ENCODE data around the gene ZBTB33.

The ZBTB33 gene

DNA sequence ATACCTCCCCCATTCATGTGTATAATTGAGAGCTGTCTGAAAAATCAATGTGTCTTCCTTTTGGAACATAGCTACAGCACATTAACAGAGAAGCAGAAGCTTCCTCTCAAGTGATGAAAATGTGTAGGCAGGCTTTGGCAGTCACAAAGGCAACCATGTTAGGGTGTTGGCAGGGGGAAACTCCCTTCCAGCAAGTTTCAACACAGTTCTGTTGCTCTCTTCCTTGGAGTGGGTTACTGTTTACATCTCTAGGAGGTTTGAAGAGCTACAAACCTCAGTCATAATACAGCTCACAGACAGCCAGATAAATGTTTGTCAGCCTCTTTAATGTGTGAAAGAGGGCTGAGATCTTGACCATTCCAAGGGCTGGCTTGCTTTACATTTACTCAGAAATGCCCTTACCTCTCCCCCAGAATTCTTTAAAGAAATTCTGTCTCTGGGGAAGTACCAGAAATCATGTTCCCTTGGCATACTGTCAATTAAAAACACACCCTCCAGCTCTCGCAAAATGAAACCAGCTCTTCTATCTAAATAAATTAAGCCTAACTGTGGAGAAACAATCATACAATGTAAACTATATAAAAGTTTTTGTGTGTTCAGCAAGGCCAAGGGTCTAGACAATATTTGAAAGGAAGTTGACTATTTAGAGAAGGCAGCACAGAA, 18.9 kb downstream of the ZBTB33 start:
- TF ChIP-seq, protein P1, sequence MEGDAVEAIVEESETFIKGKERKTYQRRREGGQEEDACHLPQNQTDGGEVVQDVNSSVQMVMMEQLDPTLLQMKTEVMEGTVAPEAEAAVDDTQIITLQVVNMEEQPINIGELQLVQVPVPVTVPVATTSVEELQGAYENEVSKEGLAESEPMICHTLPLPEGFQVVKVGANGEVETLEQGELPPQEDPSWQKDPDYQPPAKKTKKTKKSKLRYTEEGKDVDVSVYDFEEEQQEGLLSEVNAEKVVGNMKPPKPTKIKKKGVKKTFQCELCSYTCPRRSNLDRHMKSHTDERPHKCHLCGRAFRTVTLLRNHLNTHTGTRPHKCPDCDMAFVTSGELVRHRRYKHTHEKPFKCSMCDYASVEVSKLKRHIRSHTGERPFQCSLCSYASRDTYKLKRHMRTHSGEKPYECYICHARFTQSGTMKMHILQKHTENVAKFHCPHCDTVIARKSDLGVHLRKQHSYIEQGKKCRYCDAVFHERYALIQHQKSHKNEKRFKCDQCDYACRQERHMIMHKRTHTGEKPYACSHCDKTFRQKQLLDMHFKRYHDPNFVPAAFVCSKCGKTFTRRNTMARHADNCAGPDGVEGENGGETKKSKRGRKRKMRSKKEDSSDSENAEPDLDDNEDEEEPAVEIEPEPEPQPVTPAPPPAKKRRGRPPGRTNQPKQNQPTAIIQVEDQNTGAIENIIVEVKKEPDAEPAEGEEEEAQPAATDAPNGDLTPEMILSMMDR (conservative IDR thresholded peaks at IDR 0.05) = no peak
- no peak for TF ChIP-seq ZFX (IDR thresholded peaks at IDR 0.05)

DNA sequence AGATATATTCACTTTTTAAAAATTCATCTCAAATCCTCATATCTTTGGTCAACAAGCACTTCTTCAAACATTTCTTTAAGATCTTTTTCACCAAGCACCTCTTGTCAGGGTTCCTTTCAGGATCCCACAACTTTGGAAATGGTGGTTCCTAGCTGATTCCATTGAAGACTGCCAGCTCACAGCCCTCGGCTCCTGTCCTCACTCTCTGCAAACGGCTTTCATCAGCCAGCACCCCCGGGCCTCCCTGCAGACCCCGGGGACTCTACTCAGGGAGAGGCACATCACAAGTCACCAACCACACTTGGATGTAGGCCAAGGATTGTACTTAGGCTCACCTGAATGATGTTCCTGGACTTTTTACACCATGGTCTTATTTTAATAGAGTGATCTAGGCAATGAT, 20.0 kb downstream of the ZBTB33 start:
- no peak overlapping the region for H3K27ac ChIP-seq
- TF ChIP-seq, protein P1 (conservative IDR thresholded peaks at IDR 0.05) = no peak
- no peak for TF ChIP-seq ZFX (IDR thresholded peaks at IDR 0.05)

More for the DNA sequence above, 18.9 kb downstream of the ZBTB33 start:
- H3K27ac ChIP-seq = no peak overlapping the region

DNA sequence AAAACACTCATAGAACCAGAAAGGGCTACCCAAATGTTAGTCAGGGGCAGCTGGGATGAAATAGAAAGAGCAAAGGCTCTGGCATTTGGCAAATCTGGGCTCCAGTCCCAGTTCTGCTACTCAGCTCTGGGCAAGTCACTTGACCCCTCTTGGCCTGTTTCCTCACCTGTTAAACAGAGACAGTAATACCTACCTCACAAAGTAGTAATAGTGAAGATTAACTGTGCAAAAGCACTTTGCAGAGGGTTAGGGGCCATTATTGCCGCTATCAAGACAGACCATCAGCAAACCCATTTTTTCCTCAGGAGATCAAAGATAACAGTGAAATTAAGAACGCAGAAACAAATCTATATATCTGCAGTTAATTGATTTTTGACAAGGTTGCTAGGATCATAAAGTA, 20.6 kb downstream of the ZBTB33 start:
- no peak overlapping the region for H3K27ac ChIP-seq
- no peak for TF ChIP-seq ZFX (IDR thresholded peaks at IDR 0.05)
- TF ChIP-seq, protein P1 (conservative IDR thresholded peaks at IDR 0.05) = no peak

DNA sequence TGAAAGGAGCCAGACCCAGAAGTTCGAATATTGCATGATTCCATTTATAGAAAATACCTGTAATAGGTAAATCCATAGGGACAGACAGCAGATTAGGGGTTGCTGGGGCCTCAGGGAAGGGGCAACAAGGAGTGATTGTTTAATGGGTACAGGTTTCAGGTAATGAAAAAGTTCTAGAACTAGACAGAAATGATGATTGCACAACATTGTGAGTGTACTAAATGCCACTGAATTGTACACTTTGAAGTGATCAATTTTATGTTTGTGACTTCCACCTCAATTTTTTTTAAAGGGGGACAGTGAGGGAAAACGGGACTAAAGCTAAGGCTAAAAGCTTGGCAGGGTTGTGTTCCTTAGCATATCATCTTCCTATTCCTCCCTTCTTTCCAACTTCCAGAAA, 23.5 kb downstream of the ZBTB33 start:
- H3K27ac ChIP-seq = no peak overlapping the region
- TF ChIP-seq, protein P1 (conservative IDR thresholded peaks at IDR 0.05) = no peak
- TF ChIP-seq ZFX (IDR thresholded peaks at IDR 0.05) = no peak

DNA sequence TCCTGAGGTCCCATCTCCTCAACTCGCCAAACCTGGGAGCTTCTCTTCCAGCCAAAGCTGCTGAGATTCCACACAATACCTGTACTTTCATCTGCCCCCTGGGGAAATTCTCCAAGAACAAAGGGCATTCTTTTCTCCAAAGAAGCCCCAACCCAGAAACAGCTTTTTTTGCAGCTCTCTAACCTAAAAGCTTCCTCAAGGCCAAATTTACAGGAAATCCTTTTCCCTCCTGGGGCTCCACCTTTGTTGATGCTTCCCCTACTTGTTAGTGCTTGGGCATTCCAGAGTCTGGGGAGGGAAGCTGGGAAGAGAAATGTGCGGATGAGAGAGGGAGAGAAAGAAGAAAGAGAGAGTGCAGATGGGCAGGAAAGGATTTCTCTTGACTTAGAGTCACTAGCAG, 24.3 kb downstream of the ZBTB33 start:
- TF ChIP-seq ZFX (IDR thresholded peaks at IDR 0.05) = no peak
- TF ChIP-seq, protein P1 (conservative IDR thresholded peaks at IDR 0.05) = no peak
- no peak overlapping the region for H3K27ac ChIP-seq

DNA sequence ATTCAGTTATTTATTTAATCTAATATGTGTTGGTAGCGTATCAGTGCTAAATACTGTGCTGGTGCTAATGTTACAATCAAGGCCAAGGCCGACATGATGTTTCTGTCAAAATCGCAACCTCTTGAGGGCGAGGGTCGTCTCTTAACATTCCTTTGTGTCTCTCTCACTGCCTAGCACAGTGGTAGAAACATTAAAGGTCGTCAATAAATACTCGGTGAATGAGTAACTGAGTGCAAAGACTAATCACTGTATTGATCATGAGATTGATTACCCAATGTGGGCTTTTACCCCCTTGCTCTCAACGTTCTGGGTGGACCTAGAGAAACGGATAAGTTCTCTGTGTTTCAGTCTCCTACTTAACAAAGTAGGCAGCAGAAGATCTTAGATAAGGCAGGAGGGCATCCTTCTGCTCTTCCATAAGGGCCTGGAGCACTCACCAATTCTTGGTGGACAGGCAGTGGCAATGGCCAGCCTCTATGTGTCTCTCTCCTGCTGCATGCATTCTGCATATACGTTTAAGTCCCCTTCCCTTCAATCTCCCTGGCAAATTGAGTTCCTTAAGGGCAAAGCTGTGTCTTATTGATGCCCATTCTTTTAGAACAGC, 30.5 kb downstream of the ZBTB33 start:
- H3K27ac ChIP-seq = no peak overlapping the region
- no peak for TF ChIP-seq ZFX (IDR thresholded peaks at IDR 0.05)
- TF ChIP-seq, protein P1 (conservative IDR thresholded peaks at IDR 0.05) = no peak

DNA sequence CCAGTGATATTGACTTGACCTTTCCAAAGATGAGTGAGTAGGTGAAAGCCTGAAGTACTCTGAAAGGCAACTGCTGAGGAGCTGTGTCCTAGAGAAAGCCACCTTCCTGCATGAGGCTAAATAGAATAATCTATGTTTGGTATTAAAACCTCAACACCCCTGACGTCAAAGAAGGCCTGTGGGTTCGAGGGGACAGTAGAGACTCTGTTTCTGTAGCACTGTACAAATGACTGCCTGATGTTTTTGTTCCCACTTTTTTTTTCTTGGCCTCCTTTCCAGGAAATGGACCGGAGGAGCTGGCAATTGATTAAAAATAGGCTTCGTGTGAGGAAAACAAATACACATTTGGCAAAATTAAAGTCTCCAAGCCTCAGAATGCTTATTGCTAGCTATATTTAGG, 31.1 kb downstream of the ZBTB33 start:
- no peak overlapping the region for H3K27ac ChIP-seq
- no peak for TF ChIP-seq ZFX (IDR thresholded peaks at IDR 0.05)
- TF ChIP-seq, protein P1 (conservative IDR thresholded peaks at IDR 0.05) = no peak

Measured in C4-2B (cell line).